A549 (cell line): ENCODE results near the gene CCDC167. TPM values are rescaled to one million over a fixed set of nuclear protein-coding genes. Genes with fewer than 3 reads are reported as not detected.

Experiments used
- ATAC-seq, 2 experiments: fragments of 200-7000 bp in 1 of 2; fragments of >200 bp in 1 of 2; cut with Nextera tagmentation in 1 of 2; cut with Tn5 transposase in 1 of 2; 3 replicates each; pipeline versions ENCODE4 v1.8.0 to v1.9.1; 2018 to 2020; ENCODE audit warnings: mild to moderate bottlenecking in 1 of 2, moderate library complexity in 1 of 2
- CTCF ChIA-PET: fragments of 300-600 bp; sonication (Branson Sonifier 250); formaldehyde crosslinking; extraction: SDS; loops from one replicate; lab custom pipeline; 2021; ENCODE audit warnings: antibody characterized with exemption, inconsistent platforms; lab: Yijun Ruan, JAX
- POLR2A ChIA-PET: fragments of 350-600 bp; formaldehyde crosslinking; extraction: SDS; loops from one replicate; lab custom pipeline; 2021; ENCODE audit warnings: antibody characterized with exemption, inconsistent platforms; lab: Yijun Ruan, JAX
- DNase-seq, 2 experiments: peaks; one replicate each; pipeline versions ENCODE4 v3.0.0 to v3.0.0-alpha.2; 2011 to 2016; ENCODE audit warnings: low read depth in 1 of 2, low spot score in 1 of 2
- FAIRE-seq: peaks from 2 replicates; lab custom pipeline; 2011; peaks lifted over from hg19 to GRCh38; lab: Jason Lieb, UNC
- H3K27ac ChIP-seq, 2 experiments: fragments of >200 bp; sonication (Bioruptor Twin); formaldehyde crosslinking; 3 replicates each; pipeline ENCODE4 v1.5.1; 2016 to 2017
- H3K4me1 ChIP-seq: fragments of >200 bp; sonication (Bioruptor Twin); formaldehyde crosslinking; 3 replicates; pipeline ENCODE4 v1.6.1; 2016
- H3K4me2 ChIP-seq: fragments of >200 bp; sonication (Bioruptor Twin); formaldehyde crosslinking; 3 replicates; pipeline ENCODE4 v1.6.1; 2016
- H3K4me3 ChIP-seq: fragments of >200 bp; sonication (Bioruptor Twin); formaldehyde crosslinking; 3 replicates; pipeline ENCODE4 v1.5.1; 2016
- H3K9me3 ChIP-seq: fragments of >200 bp; sonication (Bioruptor Twin); formaldehyde crosslinking; 3 replicates; pipeline ENCODE4 v1.6.1; 2016
- E2F6 ChIP-seq: IDR thresholded peaks from 2 replicates; pipeline ENCODE4 v1.6.1; 2012; ENCODE audit warnings: low read depth, borderline replicate concordance
- EHF ChIP-seq: fragments of 250-450 bp; sonication (Bioruptor Pico); IDR thresholded peaks from 2 replicates; pipeline ENCODE4 v1.5.0; 2020; ENCODE audit warnings: mild to moderate bottlenecking
- EP300 ChIP-seq, 2 experiments: fragments of >200 bp; sonication (Bioruptor Twin); formaldehyde crosslinking; IDR thresholded peaks; 2 replicates in 1 of 2; 3 replicates in 1 of 2; pipeline ENCODE4 v1.6.1; 2016 to 2017
- HMGXB4 ChIP-seq: fragments of 250-450 bp; sonication (Bioruptor Pico); IDR thresholded peaks from 2 replicates; pipeline ENCODE4 v1.5.0; 2021; ENCODE audit warnings: mild to moderate bottlenecking, moderate library complexity, borderline replicate concordance
- MAFK ChIP-seq: fragments of 450-650 bp; IDR thresholded peaks from 2 replicates; pipeline ENCODE4 v1.6.1; 2014; ENCODE audit not compliant: partially characterized antibody
- MAZ ChIP-seq: fragments of 150-350 bp; IDR thresholded peaks from 2 replicates; pipeline ENCODE4 v1.6.1; 2014; ENCODE audit warnings: antibody characterized with exemption, low read depth, low read length, borderline replicate concordance
- POLR2A ChIP-seq: IDR thresholded peaks from 2 replicates; pipeline ENCODE4 v1.6.1; 2012; ENCODE audit warnings: mild to moderate bottlenecking, low read length
- RFX5 ChIP-seq: fragments of 450-650 bp; IDR thresholded peaks from 2 replicates; pipeline ENCODE4 v1.7.1; 2014; ENCODE audit warnings: antibody characterized with exemption, mild to moderate bottlenecking, moderate library complexity
- RNF2 ChIP-seq: fragments of 200-600 bp; sonication (generic); IDR thresholded peaks from 2 replicates; pipeline ENCODE4 v1.6.1; 2016; ENCODE audit warnings: low read depth, mild to moderate bottlenecking, antibody characterized with exemption, moderate library complexity, borderline replicate concordance
- TP53 ChIP-seq: fragments of 250-450 bp; sonication (Bioruptor Pico); IDR thresholded peaks from 2 replicates; pipeline ENCODE4 v1.5.0; 2021; ENCODE audit warnings: mild to moderate bottlenecking, moderate library complexity
- WGBS: methylation state at CpG from one replicate; pipeline ENCODE4 v1.1.6; 2017; ENCODE audit errors: missing lambda C conversion rate; 5-methylcytosine and 5-hydroxymethylcytosine counted together
- polyA plus RNA-seq, 4 experiments: library from polyadenylated mRNA; depleted of rRNA in 3 of 4; stranded (reverse); fragments of >200 nt; fragmentation: RNase III in 1 of 4; extraction: RNeasy Plus Mini Kit Qiagen cat#74134 plus additional on column Dnase treatment in 1 of 4; gene quantifications; 2 replicates in 3 of 4; 3 replicates in 1 of 4; pipeline ENCODE4 v1.2.3, GENCODE V29; 2011 to 2017
- TF ChIP-seq, protein P1 (sequence below): fragments of 150-350 bp; IDR thresholded peaks from 2 replicates; pipeline ENCODE4 v1.6.1; 2014; ENCODE audit warnings: low read depth, mild to moderate bottlenecking, low read length
- TF ChIP-seq, protein P2 (sequence below): fragments of >200 bp; sonication (Bioruptor Twin); formaldehyde crosslinking; IDR thresholded peaks from 3 replicates; pipeline ENCODE4 v1.5.1; 2016
- TF ChIP-seq, protein P3 (sequence below): IDR thresholded peaks from 2 replicates; pipeline ENCODE4 v1.6.1; 2012

Gene CCDC167
- polyA plus RNA-seq, 2 of the 4 experiments (the other 2 are of a cell fraction), result 35.1 to 39.1 TPM

DNA sequence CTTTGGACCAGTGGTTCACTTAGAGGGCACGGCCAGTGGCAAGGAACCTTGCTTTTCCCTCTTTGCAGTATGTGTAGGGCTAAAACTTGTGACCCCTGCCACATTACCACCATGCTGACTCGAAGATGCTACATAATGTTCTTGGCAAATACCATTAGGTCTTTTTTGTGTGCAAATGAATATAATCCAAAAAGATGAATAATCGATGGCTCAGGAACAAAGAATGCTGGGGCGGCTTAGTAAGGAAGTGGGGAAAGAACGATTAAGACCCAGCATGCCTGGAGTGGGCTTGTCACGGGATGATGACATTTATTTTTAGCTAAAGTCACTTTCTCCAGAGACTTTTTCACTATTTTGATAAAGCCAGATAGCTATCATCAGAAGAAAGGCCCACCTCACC is 43.6 kb downstream of the CCDC167 start:
- FAIRE-seq (no peak), ATAC-seq (no peak), DNase-seq (no peak)
- CTCF ChIA-PET, result interaction anchor here (0.9 kb wide), 1 partner anchor 43 kb away, joined by 3 read pairs; no protein-coding TSS in a partner anchor
- no peaks in the 10 kb centered on the region for H3K9me3 ChIP-seq
- no peak overlapping the region for H3K27ac ChIP-seq
- TF ChIP-seq E2F6 (no peak), EP300 (IDR thresholded peaks at IDR 0.05) (no peak), RNF2 (no peak), POLR2A (no peak), EHF (no peak)
- no peak overlapping the region for H3K4me2 ChIP-seq
- 76% methylated on average over 6 of the region's 6 CpGs for WGBS
- H3K4me3 ChIP-seq, result no peak overlapping the region
- POLR2A ChIA-PET, result no interaction called here
- no peaks in the 10 kb centered on the region for H3K4me1 ChIP-seq

GRCh38 chr6:37454420-37455140 is 45.1 kb downstream of the CCDC167 start:
- ChIA-PET CTCF (no interaction called here), POLR2A (no interaction called here)
- Histone ChIP-seq H3K27ac (no peak overlapping the region), H3K4me2 (no peak overlapping the region), H3K4me1 (no peaks in the 10 kb centered on the region), H3K9me3 (no peaks in the 10 kb centered on the region), H3K4me3 (no peak overlapping the region)
- TF ChIP-seq, protein P1, sequence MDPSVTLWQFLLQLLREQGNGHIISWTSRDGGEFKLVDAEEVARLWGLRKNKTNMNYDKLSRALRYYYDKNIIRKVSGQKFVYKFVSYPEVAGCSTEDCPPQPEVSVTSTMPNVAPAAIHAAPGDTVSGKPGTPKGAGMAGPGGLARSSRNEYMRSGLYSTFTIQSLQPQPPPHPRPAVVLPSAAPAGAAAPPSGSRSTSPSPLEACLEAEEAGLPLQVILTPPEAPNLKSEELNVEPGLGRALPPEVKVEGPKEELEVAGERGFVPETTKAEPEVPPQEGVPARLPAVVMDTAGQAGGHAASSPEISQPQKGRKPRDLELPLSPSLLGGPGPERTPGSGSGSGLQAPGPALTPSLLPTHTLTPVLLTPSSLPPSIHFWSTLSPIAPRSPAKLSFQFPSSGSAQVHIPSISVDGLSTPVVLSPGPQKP, result no peak
- TF ChIP-seq MAZ (no peak), RFX5 (no peak)
- DNase-seq (no peak), ATAC-seq (no peak), FAIRE-seq (no peak)
- 82% methylated on average over 8 of the region's 8 CpGs for WGBS

DNA sequence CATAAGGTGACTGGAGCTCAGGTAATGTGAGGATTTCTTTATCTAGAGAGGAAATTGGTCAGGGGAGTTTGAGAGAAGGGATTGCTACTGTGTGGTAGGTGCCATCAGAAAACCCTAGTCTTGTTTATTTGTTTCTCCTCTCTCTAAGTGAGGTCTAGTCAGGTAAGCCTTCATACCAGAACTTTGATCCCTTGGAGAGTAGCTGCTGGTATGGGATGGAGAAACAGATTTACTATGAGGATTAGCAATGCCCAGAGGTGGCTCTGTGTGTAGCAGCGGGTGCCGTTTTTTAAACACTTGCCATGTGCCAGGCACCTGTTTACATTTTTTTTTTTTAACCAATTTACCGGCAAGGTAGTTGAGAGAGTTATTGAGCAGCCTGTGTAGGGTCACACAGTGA is 47.2 kb downstream of the CCDC167 start:
- no peak overlapping the region for H3K27ac ChIP-seq
- H3K4me1 ChIP-seq, result no peaks in the 10 kb centered on the region
- FAIRE-seq (no peak), ATAC-seq (no peak), DNase-seq (no peak)
- TF ChIP-seq, protein P2, sequence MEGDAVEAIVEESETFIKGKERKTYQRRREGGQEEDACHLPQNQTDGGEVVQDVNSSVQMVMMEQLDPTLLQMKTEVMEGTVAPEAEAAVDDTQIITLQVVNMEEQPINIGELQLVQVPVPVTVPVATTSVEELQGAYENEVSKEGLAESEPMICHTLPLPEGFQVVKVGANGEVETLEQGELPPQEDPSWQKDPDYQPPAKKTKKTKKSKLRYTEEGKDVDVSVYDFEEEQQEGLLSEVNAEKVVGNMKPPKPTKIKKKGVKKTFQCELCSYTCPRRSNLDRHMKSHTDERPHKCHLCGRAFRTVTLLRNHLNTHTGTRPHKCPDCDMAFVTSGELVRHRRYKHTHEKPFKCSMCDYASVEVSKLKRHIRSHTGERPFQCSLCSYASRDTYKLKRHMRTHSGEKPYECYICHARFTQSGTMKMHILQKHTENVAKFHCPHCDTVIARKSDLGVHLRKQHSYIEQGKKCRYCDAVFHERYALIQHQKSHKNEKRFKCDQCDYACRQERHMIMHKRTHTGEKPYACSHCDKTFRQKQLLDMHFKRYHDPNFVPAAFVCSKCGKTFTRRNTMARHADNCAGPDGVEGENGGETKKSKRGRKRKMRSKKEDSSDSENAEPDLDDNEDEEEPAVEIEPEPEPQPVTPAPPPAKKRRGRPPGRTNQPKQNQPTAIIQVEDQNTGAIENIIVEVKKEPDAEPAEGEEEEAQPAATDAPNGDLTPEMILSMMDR, result no peak
- TF ChIP-seq RFX5 (no peak), MAFK (no peak), HMGXB4 (CRISPR knock-in tag) (no peak), TP53 (CRISPR knock-in tag) (no peak)
- TF ChIP-seq, protein P3, sequence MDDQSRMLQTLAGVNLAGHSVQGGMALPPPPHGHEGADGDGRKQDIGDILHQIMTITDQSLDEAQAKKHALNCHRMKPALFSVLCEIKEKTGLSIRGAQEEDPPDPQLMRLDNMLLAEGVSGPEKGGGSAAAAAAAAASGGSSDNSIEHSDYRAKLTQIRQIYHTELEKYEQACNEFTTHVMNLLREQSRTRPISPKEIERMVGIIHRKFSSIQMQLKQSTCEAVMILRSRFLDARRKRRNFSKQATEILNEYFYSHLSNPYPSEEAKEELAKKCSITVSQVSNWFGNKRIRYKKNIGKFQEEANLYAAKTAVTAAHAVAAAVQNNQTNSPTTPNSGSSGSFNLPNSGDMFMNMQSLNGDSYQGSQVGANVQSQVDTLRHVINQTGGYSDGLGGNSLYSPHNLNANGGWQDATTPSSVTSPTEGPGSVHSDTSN, result no peak
- ChIA-PET CTCF (interaction anchor here (1.7 kb wide), 1 partner anchor 13 kb away, joined by 4 read pairs; no protein-coding TSS in a partner anchor), POLR2A (no interaction called here)
- WGBS, result 96% methylated on average over 3 of the region's 3 CpGs
- no peak overlapping the region for H3K4me2 ChIP-seq
- H3K9me3 ChIP-seq, result no peaks in the 10 kb centered on the region
- H3K4me3 ChIP-seq, result no peak overlapping the region
